ENCODE results near the gene PCYOX1L. TPM values are rescaled to one million over a fixed set of nuclear protein-coding genes. Genes with fewer than 3 reads are reported as not detected.

The PCYOX1L gene
- total and polyA plus RNA-seq, 2 experiments from 2014 or later: 6.7 to 14.7 TPM

DNA sequence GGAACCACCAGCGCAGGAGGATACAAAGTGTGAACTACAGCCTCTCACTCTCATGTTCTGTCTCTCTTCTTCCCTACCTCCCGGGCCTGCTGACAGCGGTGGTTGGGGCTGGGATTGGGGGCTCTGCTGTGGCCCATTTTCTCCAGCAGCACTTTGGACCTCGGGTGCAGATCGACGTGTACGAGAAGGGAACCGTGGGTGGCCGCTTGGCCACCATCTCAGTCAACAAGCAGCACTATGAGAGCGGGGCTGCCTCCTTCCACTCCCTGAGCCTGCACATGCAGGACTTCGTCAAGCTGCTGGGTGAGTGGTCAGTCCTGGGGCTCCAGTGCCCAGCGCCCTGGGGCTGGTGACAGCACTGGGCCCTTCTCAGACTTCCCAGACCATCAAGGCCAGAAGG, 4.7 kb downstream of the PCYOX1L start (continued):
- TF ChIP-seq EZH2phosphoT487 (IDR thresholded peaks at IDR 0.05; ENCODE audit: unreplicated experiment) (no peak), POLR2AphosphoS5 (IDR thresholded peaks at IDR 0.05; ENCODE audit: low read depth) (no peak), ZNF114 (CRISPR knock-in tag; IDR thresholded peaks at IDR 0.05) (no peak), STAT1 (IDR thresholded peaks at IDR 0.05; ENCODE audit: unreplicated experiment) (no peak)

DNA sequence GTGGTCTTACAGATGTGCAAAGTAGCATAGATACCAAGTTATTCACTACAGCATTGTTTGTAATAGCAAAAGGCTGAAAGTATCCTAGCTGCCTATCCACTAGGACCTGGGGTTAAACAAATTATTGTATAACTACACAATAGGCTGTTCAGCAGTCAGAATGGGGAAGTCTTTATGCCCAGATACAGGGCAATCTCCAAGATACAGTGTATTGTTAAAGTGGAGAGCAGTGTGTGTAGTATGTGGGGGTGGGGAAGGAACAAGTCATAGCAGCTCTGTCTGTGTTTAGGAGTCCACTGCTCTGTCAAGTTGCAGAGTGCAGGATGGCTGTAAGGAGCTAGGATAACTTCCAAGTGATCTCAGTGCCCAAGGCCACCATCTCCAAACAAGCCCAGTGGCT, 5.5 kb downstream of the PCYOX1L start:
- Histone ChIP-seq H4K20me1 (replicated peaks; ENCODE audit: insufficient read depth) (no peaks in the 10 kb centered on the region), H3K36me3 (ENCODE audit: insufficient read depth) (no peaks in the 10 kb centered on the region), H3K4me1 (ENCODE audit: insufficient read depth) (peaks cover 5% of the 10 kb centered on the region), H2AFZ (no peak overlapping the region), H3K9me2 (ENCODE audit: insufficient read depth) (no peaks in the 10 kb centered on the region), H3K27me3 (ENCODE audit: insufficient read depth) (no peaks in the 10 kb centered on the region), H3K79me2 (replicated peaks; ENCODE audit: insufficient read depth) (peaks cover 9% of the 10 kb centered on the region; the same call in 1 of the 2 replicates), H3K27ac (ENCODE audit: low read depth) (no peak overlapping the region), H3K4me2 (no peak overlapping the region), H3K4me3 (no peak overlapping the region), H3F3A (replicated peaks; ENCODE audit: low read depth) (no peaks in the 10 kb centered on the region)
- no peak overlapping the region for H3K4me3 Mint-ChIP-seq
- peaks cover 10% of the 10 kb centered on the region for H3K27me3 Mint-ChIP-seq (ENCODE audit: insufficient read depth, low read depth, poor library complexity)
- peaks cover 4% of the 10 kb centered on the region; the same call in 2 of the 3 replicates for H3K36me3 Mint-ChIP-seq (ENCODE audit: low read depth)
- TF ChIP-seq STAT1 (IDR thresholded peaks at IDR 0.05; ENCODE audit: unreplicated experiment) (no peak), EZH2 (IDR thresholded peaks at IDR 0.05; ENCODE audit: low read depth, unreplicated experiment) (no peak), POLR2AphosphoS5 (IDR thresholded peaks at IDR 0.05; ENCODE audit: low read depth) (no peak), ZNF462 (CRISPR knock-in tag; IDR thresholded peaks at IDR 0.05) (no peak), ZNF331 (CRISPR knock-in tag; IDR thresholded peaks at IDR 0.05; ENCODE audit: low read depth) (no peak), EZH2phosphoT487 (IDR thresholded peaks at IDR 0.05; ENCODE audit: unreplicated experiment) (no peak), JUNB (IDR thresholded peaks at IDR 0.05; ENCODE audit: unreplicated experiment) (no peak), CREB1 (CRISPR knock-in tag; IDR thresholded peaks at IDR 0.05; ENCODE audit: low read depth) (no peak), NANOG (IDR thresholded peaks at IDR 0.05; ENCODE audit: borderline replicate concordance) (no peak), REST (IDR thresholded peaks at IDR 0.05; ENCODE audit: unreplicated experiment) (no peak), ZNF114 (CRISPR knock-in tag; IDR thresholded peaks at IDR 0.05) (no peak)
- TF ChIP-seq, protein P1, sequence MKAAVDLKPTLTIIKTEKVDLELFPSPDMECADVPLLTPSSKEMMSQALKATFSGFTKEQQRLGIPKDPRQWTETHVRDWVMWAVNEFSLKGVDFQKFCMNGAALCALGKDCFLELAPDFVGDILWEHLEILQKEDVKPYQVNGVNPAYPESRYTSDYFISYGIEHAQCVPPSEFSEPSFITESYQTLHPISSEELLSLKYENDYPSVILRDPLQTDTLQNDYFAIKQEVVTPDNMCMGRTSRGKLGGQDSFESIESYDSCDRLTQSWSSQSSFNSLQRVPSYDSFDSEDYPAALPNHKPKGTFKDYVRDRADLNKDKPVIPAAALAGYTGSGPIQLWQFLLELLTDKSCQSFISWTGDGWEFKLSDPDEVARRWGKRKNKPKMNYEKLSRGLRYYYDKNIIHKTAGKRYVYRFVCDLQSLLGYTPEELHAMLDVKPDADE (IDR thresholded peaks at IDR 0.05): no peak
- TF ChIP-seq, protein P2, sequence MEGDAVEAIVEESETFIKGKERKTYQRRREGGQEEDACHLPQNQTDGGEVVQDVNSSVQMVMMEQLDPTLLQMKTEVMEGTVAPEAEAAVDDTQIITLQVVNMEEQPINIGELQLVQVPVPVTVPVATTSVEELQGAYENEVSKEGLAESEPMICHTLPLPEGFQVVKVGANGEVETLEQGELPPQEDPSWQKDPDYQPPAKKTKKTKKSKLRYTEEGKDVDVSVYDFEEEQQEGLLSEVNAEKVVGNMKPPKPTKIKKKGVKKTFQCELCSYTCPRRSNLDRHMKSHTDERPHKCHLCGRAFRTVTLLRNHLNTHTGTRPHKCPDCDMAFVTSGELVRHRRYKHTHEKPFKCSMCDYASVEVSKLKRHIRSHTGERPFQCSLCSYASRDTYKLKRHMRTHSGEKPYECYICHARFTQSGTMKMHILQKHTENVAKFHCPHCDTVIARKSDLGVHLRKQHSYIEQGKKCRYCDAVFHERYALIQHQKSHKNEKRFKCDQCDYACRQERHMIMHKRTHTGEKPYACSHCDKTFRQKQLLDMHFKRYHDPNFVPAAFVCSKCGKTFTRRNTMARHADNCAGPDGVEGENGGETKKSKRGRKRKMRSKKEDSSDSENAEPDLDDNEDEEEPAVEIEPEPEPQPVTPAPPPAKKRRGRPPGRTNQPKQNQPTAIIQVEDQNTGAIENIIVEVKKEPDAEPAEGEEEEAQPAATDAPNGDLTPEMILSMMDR (conservative IDR thresholded peaks at IDR 0.05; ENCODE audit: low read depth in 2 of 2): no peak
- no peaks in the 10 kb centered on the region for H3K9me3 Mint-ChIP-seq
- H3K27ac Mint-ChIP-seq: no peak overlapping the region
- DNase-seq (ENCODE audit: low spot score) (no peak), ATAC-seq (no peak)
- peaks cover 20% of the 10 kb centered on the region for H3K4me1 Mint-ChIP-seq

Measured in GM23338 (cell line).